Measurements from ENCODE around the gene SLC1A4. TPM values are rescaled to one million over a fixed set of nuclear protein-coding genes. Genes with fewer than 3 reads are reported as not detected.

SLC1A4 gene
- total RNA-seq, 1 experiment from 2014 or later, result 35.0 TPM

DNA sequence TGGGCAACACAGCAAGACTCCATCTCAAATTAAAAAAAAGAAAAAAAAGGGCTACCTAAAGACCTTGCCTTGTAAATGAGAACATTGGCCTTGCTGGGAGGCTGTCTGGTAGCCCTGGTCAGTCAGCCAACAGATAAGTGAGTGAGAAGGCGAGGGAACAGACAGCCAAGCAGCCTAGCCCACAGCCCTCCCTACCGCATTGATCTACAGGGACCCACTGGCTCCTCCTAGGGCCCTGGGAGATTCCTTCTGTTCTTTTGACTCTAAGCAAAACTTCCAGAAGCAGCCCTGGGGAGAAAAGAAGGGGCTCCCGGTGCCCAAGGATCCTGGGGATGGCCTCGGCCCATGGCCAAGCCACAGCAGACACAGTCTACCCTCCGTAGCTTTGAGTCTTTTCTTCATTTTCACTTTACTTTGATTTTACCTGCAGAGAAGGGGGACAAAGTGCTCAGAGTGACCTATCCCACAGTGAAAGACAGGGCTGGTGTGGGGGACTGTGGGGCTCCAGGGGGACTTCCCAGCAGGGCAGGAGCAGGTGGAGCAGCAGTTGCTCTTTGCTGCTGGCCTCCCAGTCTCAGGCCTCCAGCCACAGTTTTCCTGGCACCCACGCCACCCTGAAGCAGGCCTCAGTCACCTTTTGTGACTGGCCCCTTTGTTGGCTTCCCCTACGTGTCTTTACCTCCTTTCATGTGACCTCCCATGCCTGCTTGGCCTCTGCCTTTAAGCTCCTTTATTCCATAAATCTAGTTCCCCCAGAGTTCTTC, 72.1 kb downstream of the SLC1A4 start:
- no peaks in the 10 kb centered on the region; the same call in 1 of the 2 replicates for H3K36me3 ChIP-seq (ENCODE audit: control insufficient read depth, insufficient read depth, low read length)
- Mint-ChIP-seq H3K27ac (ENCODE audit: unreplicated experiment) (no peak overlapping the region), H3K4me3 (ENCODE audit: unreplicated experiment) (no peak overlapping the region), H3K27me3 (ENCODE audit: insufficient read depth, unreplicated experiment) (no peaks in the 10 kb centered on the region), H3K36me3 (ENCODE audit: insufficient read depth, unreplicated experiment) (peaks cover 5% of the 10 kb centered on the region), H3K4me1 (ENCODE audit: low read depth, unreplicated experiment) (peaks cover 10% of the 10 kb centered on the region), H3K9me3 (ENCODE audit: unreplicated experiment) (no peaks in the 10 kb centered on the region)
- BruUV-seq (replicated peaks), result no TSS peak
- no peak for DNase-seq
- TF ChIP-seq CTCF (IDR thresholded peaks at IDR 0.05; ENCODE audit: insufficient read depth in 1 of 2, low read depth in 1 of 2, low read length in 1 of 2, severe bottlenecking in 1 of 2, unreplicated experiment in 1 of 2), result no peak
- ChIA-PET POLR2A (no interaction called here), CTCF (no interaction called here)
- peaks cover 14% of the 10 kb centered on the region; the same call in 1 of the 2 replicates for H3K4me1 ChIP-seq
- H3K27me3 ChIP-seq (replicated peaks; ENCODE audit: control insufficient read depth, insufficient read depth, low read length), result no peaks in the 10 kb centered on the region
- intact Hi-C loops (cut with micrococcal nuclease; ENCODE audit: unreplicated experiment), result no loop called here
- H3K9me3 ChIP-seq, result no peaks in the 10 kb centered on the region
- no peak overlapping the region for H3K4me3 ChIP-seq (ENCODE audit: low read depth, low read length)

DNA sequence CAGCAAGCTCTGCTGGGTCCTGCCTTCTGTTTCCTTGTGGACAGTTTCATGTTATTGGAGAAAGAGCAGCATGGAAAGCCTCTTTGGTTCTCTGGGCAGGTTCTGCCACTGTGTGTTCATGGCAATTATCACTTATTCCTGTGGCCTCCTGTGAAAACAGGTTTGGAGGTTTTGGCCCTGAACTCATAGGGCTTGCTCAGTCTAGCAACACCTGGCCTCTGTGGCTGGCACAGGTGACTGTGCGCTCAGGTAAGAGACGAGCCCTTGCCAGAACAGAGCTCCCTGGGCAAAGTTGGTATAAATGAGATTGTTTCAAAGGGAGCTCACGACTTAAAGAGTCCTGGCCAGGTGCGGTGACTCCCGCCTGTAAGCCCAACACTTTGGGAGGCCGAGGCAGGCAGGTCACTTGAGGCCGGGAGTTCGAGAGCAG, 72.7 kb downstream of the SLC1A4 start:
- intact Hi-C loops (cut with micrococcal nuclease; ENCODE audit: unreplicated experiment), result no loop called here
- POLR2A ChIA-PET, result no interaction called here
- Histone ChIP-seq H3K4me1 (peaks cover 14% of the 10 kb centered on the region; the same call in 1 of the 2 replicates), H3K4me3 (ENCODE audit: low read depth, low read length) (no peak overlapping the region), H3K9me3 (no peaks in the 10 kb centered on the region), H3K27me3 (replicated peaks; ENCODE audit: control insufficient read depth, insufficient read depth, low read length) (no peaks in the 10 kb centered on the region), H3K36me3 (ENCODE audit: control insufficient read depth, insufficient read depth, low read length) (no peaks in the 10 kb centered on the region; the same call in 1 of the 2 replicates)
- Mint-ChIP-seq H3K4me1 (ENCODE audit: low read depth, unreplicated experiment) (peaks cover 8% of the 10 kb centered on the region), H3K27me3 (ENCODE audit: insufficient read depth, unreplicated experiment) (no peaks in the 10 kb centered on the region), H3K9me3 (ENCODE audit: unreplicated experiment) (no peaks in the 10 kb centered on the region), H3K4me3 (ENCODE audit: unreplicated experiment) (no peak overlapping the region), H3K27ac (ENCODE audit: unreplicated experiment) (no peak overlapping the region), H3K36me3 (ENCODE audit: insufficient read depth, unreplicated experiment) (peaks cover 5% of the 10 kb centered on the region)
- CTCF ChIA-PET, result no interaction called here
- no peak for DNase-seq
- no peak for TF ChIP-seq CTCF (IDR thresholded peaks at IDR 0.05; ENCODE audit: insufficient read depth in 1 of 2, low read depth in 1 of 2, low read length in 1 of 2, severe bottlenecking in 1 of 2, unreplicated experiment in 1 of 2)
- BruUV-seq (replicated peaks), result no TSS peak

DNA sequence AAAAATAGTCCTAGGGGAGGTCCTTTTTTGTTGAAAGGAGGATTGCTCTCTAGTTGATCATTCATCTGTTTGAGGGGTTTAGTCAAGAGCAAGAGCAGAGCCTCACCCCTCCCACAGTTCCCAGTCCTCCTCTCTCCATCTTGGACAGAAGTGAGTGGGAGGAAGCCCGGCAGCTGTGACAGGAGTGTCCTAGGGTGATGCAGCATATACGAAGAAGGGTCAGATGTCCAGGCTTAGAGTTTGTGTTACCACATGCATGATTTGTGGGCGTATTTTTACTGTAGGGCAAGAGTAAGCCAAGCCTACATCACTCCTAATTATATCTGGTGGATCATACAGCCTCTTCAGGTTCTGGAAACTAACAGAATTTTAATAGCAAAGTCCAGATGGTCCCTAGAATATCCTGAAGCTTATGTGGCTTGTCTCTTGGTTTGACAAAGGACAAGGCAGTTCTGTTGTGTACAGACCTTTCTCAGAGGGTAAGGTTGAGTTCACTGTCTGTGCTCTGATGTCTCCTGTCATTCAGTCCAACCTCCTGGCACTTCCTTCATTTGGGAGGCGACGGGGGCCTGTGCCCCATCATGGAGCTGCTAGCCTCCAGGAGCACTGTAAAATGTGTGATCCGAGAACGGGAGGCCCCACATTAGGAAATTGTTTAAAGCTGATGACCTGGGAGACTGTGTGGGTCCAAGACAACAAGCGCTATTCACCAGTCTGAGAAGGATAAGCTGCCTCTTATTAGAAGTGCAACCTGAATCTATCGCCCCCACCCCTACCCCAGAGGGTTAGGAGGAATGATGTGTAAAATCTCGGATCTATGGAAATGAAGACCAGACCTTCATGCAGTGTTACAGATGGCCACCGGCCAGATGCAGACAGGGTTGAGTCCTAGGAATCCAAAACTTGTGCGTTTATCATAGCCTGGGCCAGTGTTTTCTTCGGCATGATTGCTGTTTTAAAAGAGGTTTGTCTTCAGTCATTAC, 73.9 kb downstream of the SLC1A4 start:
- Mint-ChIP-seq H3K4me1 (ENCODE audit: low read depth, unreplicated experiment) (no peaks in the 10 kb centered on the region), H3K4me3 (ENCODE audit: unreplicated experiment) (no peak overlapping the region), H3K27ac (ENCODE audit: unreplicated experiment) (no peak overlapping the region), H3K36me3 (ENCODE audit: insufficient read depth, unreplicated experiment) (peaks cover 7% of the 10 kb centered on the region), H3K9me3 (ENCODE audit: unreplicated experiment) (no peaks in the 10 kb centered on the region), H3K27me3 (ENCODE audit: insufficient read depth, unreplicated experiment) (no peaks in the 10 kb centered on the region)
- intact Hi-C loops (cut with micrococcal nuclease; ENCODE audit: unreplicated experiment), result no loop called here
- no peak for DNase-seq
- Histone ChIP-seq H3K4me1 (peaks cover 5% of the 10 kb centered on the region; the same call in 1 of the 2 replicates), H3K27me3 (replicated peaks; ENCODE audit: control insufficient read depth, insufficient read depth, low read length) (no peaks in the 10 kb centered on the region), H3K36me3 (ENCODE audit: control insufficient read depth, insufficient read depth, low read length) (no peaks in the 10 kb centered on the region; the same call in 1 of the 2 replicates), H3K4me3 (ENCODE audit: low read depth, low read length) (no peak overlapping the region), H3K9me3 (no peaks in the 10 kb centered on the region)
- POLR2A ChIA-PET, result no interaction called here
- CTCF ChIA-PET, result interaction anchor here (0.7 kb wide), 1 partner anchor 155 kb away, joined by 4 read pairs; no protein-coding TSS in a partner anchor
- no TSS peak for BruUV-seq (replicated peaks)
- no peak for TF ChIP-seq CTCF (IDR thresholded peaks at IDR 0.05; ENCODE audit: insufficient read depth in 1 of 2, low read depth in 1 of 2, low read length in 1 of 2, severe bottlenecking in 1 of 2, unreplicated experiment in 1 of 2)

All from Caco-2 (cell line).